HCT116 (cell line): ENCODE results near the gene MDM4. TPM values are rescaled to one million over a fixed set of nuclear protein-coding genes. Genes with fewer than 3 reads are reported as not detected.

Experiments used
- ATAC-seq: fragments of 200-7000 bp; cut with Tn5 transposase; 2 replicates; pipeline ENCODE4 v1.9.1; 2020; ENCODE audit warnings: mild to moderate bottlenecking, moderate library complexity
- Bru-seq: library from RNA; stranded (reverse); fragments of 400-500 nt; gene quantifications from one replicate; lab custom pipeline; 2021; lab: Mats Ljungman, UMichigan
- BruChase-seq, 2 experiments: library from RNA; stranded (reverse); fragments of 400-500 nt; gene quantifications; one replicate each; lab custom pipeline; 2021; lab: Mats Ljungman, UMichigan
- BruUV-seq: library from RNA; stranded (reverse); fragments of 400-500 nt; replicated peaks from 2 replicates; lab custom pipeline; 2021; lab: Mats Ljungman, UMichigan
- CTCF ChIA-PET: fragments of 300-600 bp; sonication (Branson Sonifier 250); formaldehyde crosslinking; loops from one replicate; lab custom pipeline; 2021; ENCODE audit warnings: antibody characterized with exemption; lab: Charles Lee
- POLR2A ChIA-PET: fragments of 300-600, 350-600 bp; sonication (Branson Sonifier 250); formaldehyde crosslinking; loops from one replicate; lab custom pipeline; 2021; ENCODE audit warnings: antibody characterized with exemption; lab: Charles Lee
- RAD21 ChIA-PET, 2 experiments: fragments of 300-600 bp; sonication (Branson Sonifier 250); formaldehyde crosslinking; loops; one replicate each; lab custom pipeline; 2023; ENCODE audit warnings: low total read pairs in 2 of 2; ENCODE audit not compliant: uncharacterized antibody in 2 of 2, unreplicated experiment in 2 of 2, low non-redundant PET in 1 of 2; lab: Charles Lee
- DNase-seq: peaks from one replicate; pipeline ENCODE4 v3.0.0-alpha.2; 2010; ENCODE audit warnings: low read depth, low spot score
- H2AFZ ChIP-seq: fragments of 200-600 bp; shearing (Covaris generic), sonication (generic); 2 replicates; pipeline ENCODE4 v1.6.1; 2017; ENCODE audit warnings: low read depth, mixed run types, mixed read lengths, antibody characterized with exemption, low read length; ENCODE audit not compliant: poor library complexity, severe bottlenecking
- H3K27ac ChIP-seq: 2 replicates; pipeline ENCODE4 v1.5.1; 2012; ENCODE audit warnings: low read depth, low read length
- H3K27me3 ChIP-seq: fragments of 200-600 bp; sonication (generic); 2 replicates; pipeline ENCODE4 v1.6.1; 2016; ENCODE audit warnings: mixed run types, low read length, mixed read lengths; ENCODE audit not compliant: insufficient read depth
- H3K36me3 ChIP-seq, 2 experiments: fragments of 200-500 bp in 1 of 2; fragments of 200-600 bp in 1 of 2; sonication (Bioruptor generic) in 1 of 2; sonication (generic) in 1 of 2; 2 replicates each; pipeline versions ENCODE4 v1.5.1 to v1.6.1; 2014 to 2016; ENCODE audit warnings: low read length in 2 of 2, inconsistent platforms in 1 of 2, mixed read lengths in 1 of 2, mixed run types in 1 of 2; ENCODE audit not compliant: insufficient read depth in 2 of 2, control insufficient read depth in 1 of 2
- H3K4me1 ChIP-seq, 2 experiments: fragments of 200-600 bp in 1 of 2; sonication (generic) in 1 of 2; 2 replicates each; pipeline versions ENCODE4 v1.5.1 to v1.6.1; 2012 to 2017; ENCODE audit warnings: low read length in 2 of 2, inconsistent platforms in 1 of 2, mild to moderate bottlenecking in 1 of 2, mixed read lengths in 1 of 2, mixed run types in 1 of 2, moderate library complexity in 1 of 2; ENCODE audit not compliant: insufficient read depth in 2 of 2, control insufficient read depth in 1 of 2
- H3K4me2 ChIP-seq: fragments of 200-600 bp; sonication (generic); 2 replicates; pipeline ENCODE4 v1.6.1; 2017; ENCODE audit warnings: mixed run types, low read length, mixed read lengths
- H3K4me3 ChIP-seq, 2 experiments: fragments of 200-600 bp in 1 of 2; sonication (generic) in 1 of 2; replicated peaks in 1 of 2; 2 replicates each; pipeline ENCODE4 v1.5.1; 2011 to 2016; ENCODE audit warnings: low read length in 2 of 2, control low read depth in 1 of 2, low read depth in 1 of 2, mild to moderate bottlenecking in 1 of 2, mixed read lengths in 1 of 2, mixed run types in 1 of 2
- H3K79me2 ChIP-seq: fragments of 200-600 bp; sonication (generic); 2 replicates; pipeline ENCODE4 v1.6.1; 2017; ENCODE audit warnings: mild to moderate bottlenecking, mixed run types, low read length, moderate library complexity, mixed read lengths; ENCODE audit not compliant: insufficient read depth
- H3K9ac ChIP-seq: fragments of 200-600 bp; sonication (generic); 2 replicates; pipeline ENCODE4 v1.6.1; 2016; ENCODE audit warnings: low read length, mixed read lengths
- H3K9me2 ChIP-seq: fragments of 200-600 bp; sonication (generic), shearing (Covaris generic); 2 replicates; pipeline ENCODE4 v1.6.1; 2017; ENCODE audit warnings: mixed run types, mild to moderate bottlenecking, moderate library complexity; ENCODE audit not compliant: insufficient read depth
- H3K9me3 ChIP-seq, 2 experiments: fragments of 200-500 bp in 1 of 2; fragments of 200-600 bp in 1 of 2; sonication (Bioruptor generic) in 1 of 2; sonication (generic) in 1 of 2; 2 replicates each; pipeline ENCODE4 v1.6.1; 2014 to 2017; ENCODE audit warnings: low read length in 2 of 2, mixed read lengths in 2 of 2, inconsistent platforms in 1 of 2, low read depth in 1 of 2, mild to moderate bottlenecking in 1 of 2, mixed run types in 1 of 2, moderate library complexity in 1 of 2; ENCODE audit not compliant: control insufficient read depth in 1 of 2, insufficient read depth in 1 of 2
- H4K20me1 ChIP-seq: fragments of 200-600 bp; sonication (generic), shearing (Covaris generic); 2 replicates; pipeline ENCODE4 v1.6.1; 2017; ENCODE audit warnings: mixed run types, mild to moderate bottlenecking, moderate library complexity; ENCODE audit not compliant: insufficient read depth
- CBX3 ChIP-seq: IDR thresholded peaks from 2 replicates; pipeline ENCODE4 v1.6.1; 2012; ENCODE audit warnings: low read depth
- CEBPB ChIP-seq: IDR thresholded peaks from 2 replicates; pipeline ENCODE4 v1.6.1; 2012; ENCODE audit warnings: low read depth
- CTCF ChIP-seq, 3 experiments: fragments of 200-600 bp in 1 of 3; sonication (generic) in 1 of 3; IDR thresholded peaks in 2 of 3; conservative IDR thresholded peaks in 1 of 3; 2 replicates each; pipeline ENCODE4 v1.5.1; 2012 to 2017; ENCODE audit warnings: low read depth in 2 of 3, low read length in 2 of 3, antibody characterized with exemption in 1 of 3, borderline replicate concordance in 1 of 3, control low read depth in 1 of 3, mild to moderate bottlenecking in 1 of 3, mixed read lengths in 1 of 3, mixed run types in 1 of 3, moderate library complexity in 1 of 3; ENCODE audit not compliant: insufficient read depth in 1 of 3
- ELF1 ChIP-seq: IDR thresholded peaks from 2 replicates; pipeline ENCODE4 v1.6.1; 2012; ENCODE audit warnings: low read depth, borderline replicate concordance
- EZH2 ChIP-seq: fragments of 200-600 bp; sonication (generic); IDR thresholded peaks from 2 replicates; pipeline ENCODE4 v1.6.1; 2017; ENCODE audit warnings: antibody characterized with exemption, mixed run types
- EZH2phosphoT487 ChIP-seq: fragments of 200-600 bp; IDR thresholded peaks from 2 replicates; pipeline ENCODE4 v1.6.1; 2018; ENCODE audit warnings: antibody characterized with exemption, borderline replicate concordance
- JUND ChIP-seq: IDR thresholded peaks from 2 replicates; pipeline ENCODE4 v1.6.1; 2012
- MAX ChIP-seq: IDR thresholded peaks from 2 replicates; pipeline ENCODE4 v1.6.1; 2012
- POLR2A ChIP-seq: IDR thresholded peaks from 2 replicates; pipeline ENCODE4 v1.7.0; 2011; ENCODE audit warnings: borderline replicate concordance; ENCODE audit not compliant: insufficient read depth, insufficient read length; ENCODE audit errors: extremely low read depth
- RAD21 ChIP-seq: IDR thresholded peaks from 2 replicates; pipeline ENCODE4 v1.6.1; 2012; ENCODE audit warnings: low read depth, mild to moderate bottlenecking
- SIN3A ChIP-seq: IDR thresholded peaks from 2 replicates; pipeline ENCODE4 v1.6.1; 2012; ENCODE audit warnings: low read depth
- SP1 ChIP-seq: IDR thresholded peaks from 2 replicates; pipeline ENCODE4 v1.6.1; 2012; ENCODE audit warnings: low read depth
- SRF ChIP-seq: IDR thresholded peaks from 2 replicates; pipeline ENCODE4 v1.6.1; 2012; ENCODE audit warnings: low read depth
- YY1 ChIP-seq: IDR thresholded peaks from 2 replicates; pipeline ENCODE4 v1.6.1; 2011; ENCODE audit warnings: low read length, low read depth, moderate library complexity, mild to moderate bottlenecking; ENCODE audit not compliant: insufficient replicate concordance; ENCODE audit errors: extremely low read depth
- ZFX ChIP-seq: fragments of 450-650 bp; IDR thresholded peaks from 2 replicates; pipeline ENCODE4 v1.6.1; 2017
- intact Hi-C: fragments of 100-400 bp; cut with micrococcal nuclease; formaldehyde crosslinking; loops from 2 replicates; pipeline ENCODE4 v1.10.0; 2022
- long read RNA-seq: library from polyadenylated mRNA; unstranded; transcript quantifications from one replicate; pipeline ENCODE4 v2.0.0, GENCODE V29; 2021; ENCODE audit not compliant: unreplicated experiment
- polyA plus RNA-seq: library from polyadenylated mRNA; unstranded; fragments of >200 nt; gene quantifications from 2 replicates; pipeline ENCODE4 v1.2.1, GENCODE V29; 2012; ENCODE audit warnings: missing spikeins
- total RNA-seq: library from RNA; stranded (reverse); gene quantifications from one replicate; pipeline ENCODE4 v1.2.1, GENCODE V29; 2021; ENCODE audit not compliant: unreplicated experiment
- TF ChIP-seq, protein P1 (sequence below): IDR thresholded peaks from 2 replicates; pipeline ENCODE4 v1.6.1; 2011; ENCODE audit warnings: mild to moderate bottlenecking, low read length, moderate library complexity; ENCODE audit not compliant: insufficient replicate concordance; ENCODE audit errors: extremely low read depth
- TF ChIP-seq, protein P2 (sequence below): IDR thresholded peaks from 2 replicates; pipeline ENCODE4 v1.6.1; 2012

The MDM4 gene, protein sequence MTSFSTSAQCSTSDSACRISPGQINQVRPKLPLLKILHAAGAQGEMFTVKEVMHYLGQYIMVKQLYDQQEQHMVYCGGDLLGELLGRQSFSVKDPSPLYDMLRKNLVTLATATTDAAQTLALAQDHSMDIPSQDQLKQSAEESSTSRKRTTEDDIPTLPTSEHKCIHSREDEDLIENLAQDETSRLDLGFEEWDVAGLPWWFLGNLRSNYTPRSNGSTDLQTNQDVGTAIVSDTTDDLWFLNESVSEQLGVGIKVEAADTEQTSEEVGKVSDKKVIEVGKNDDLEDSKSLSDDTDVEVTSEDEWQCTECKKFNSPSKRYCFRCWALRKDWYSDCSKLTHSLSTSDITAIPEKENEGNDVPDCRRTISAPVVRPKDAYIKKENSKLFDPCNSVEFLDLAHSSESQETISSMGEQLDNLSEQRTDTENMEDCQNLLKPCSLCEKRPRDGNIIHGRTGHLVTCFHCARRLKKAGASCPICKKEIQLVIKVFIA
- 79.5 TPM for total RNA-seq
- 12.9 and 14.7 TPM in 2 replicates for polyA plus RNA-seq
- Bru-seq, nascent RNA = percentile 95 among the genes with signal in this experiment
- percentile 98 among the genes with signal in this experiment for BruChase-seq, experiment 1, labeled RNA remaining after a 6-hour chase
- percentile 98 among the genes with signal in this experiment for BruChase-seq, experiment 2, labeled RNA remaining after a 2-hour chase
- long read RNA-seq, full-length matches to known transcripts = 18 of 41 reads
- long read RNA-seq, partial matches to known transcripts = 5 of 41 reads
- long read RNA-seq, other reads (novel, unspliced or antisense) = 18 of 41 reads

- POLR2A ChIA-PET = interaction anchor here (0.6 to 2.8 kb wide), 15 partner anchors 8 to 295 kb away, joined by 3 to 63 read pairs (median 4); partner anchors contain the start of gene PIK3C2B
- TF ChIP-seq SRF (peak; percentile 77), CEBPB (peak; percentile 76), ELF1 (peak; percentile 73; the same call in 1 of the 2 replicates), JUND (no peak), EZH2 (no peak), SIN3A (peak; percentile 67; the same call in 1 of the 2 replicates), SP1 (peak; percentile 48), EZH2phosphoT487 (no peak), YY1 (peak; percentile 67), POLR2A (peak; percentile 85), RAD21 (no peak), CBX3 (no peak; the same call in none of the 2 replicates), CTCF (IDR thresholded peaks at IDR 0.05 in 2 of 3, conservative IDR thresholded peaks at IDR 0.05 in 1 of 3; ENCODE audit: borderline replicate concordance in 1 of 3, insufficient read depth in 1 of 3, low read depth in 2 of 3, low read length in 2 of 3) (no peak), ZFX (peak; percentile 94), MAX (peak; percentile 91)
- TF ChIP-seq, protein P1, sequence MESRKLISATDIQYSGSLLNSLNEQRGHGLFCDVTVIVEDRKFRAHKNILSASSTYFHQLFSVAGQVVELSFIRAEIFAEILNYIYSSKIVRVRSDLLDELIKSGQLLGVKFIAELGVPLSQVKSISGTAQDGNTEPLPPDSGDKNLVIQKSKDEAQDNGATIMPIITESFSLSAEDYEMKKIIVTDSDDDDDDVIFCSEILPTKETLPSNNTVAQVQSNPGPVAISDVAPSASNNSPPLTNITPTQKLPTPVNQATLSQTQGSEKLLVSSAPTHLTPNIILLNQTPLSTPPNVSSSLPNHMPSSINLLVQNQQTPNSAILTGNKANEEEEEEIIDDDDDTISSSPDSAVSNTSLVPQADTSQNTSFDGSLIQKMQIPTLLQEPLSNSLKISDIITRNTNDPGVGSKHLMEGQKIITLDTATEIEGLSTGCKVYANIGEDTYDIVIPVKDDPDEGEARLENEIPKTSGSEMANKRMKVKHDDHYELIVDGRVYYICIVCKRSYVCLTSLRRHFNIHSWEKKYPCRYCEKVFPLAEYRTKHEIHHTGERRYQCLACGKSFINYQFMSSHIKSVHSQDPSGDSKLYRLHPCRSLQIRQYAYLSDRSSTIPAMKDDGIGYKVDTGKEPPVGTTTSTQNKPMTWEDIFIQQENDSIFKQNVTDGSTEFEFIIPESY = no peak
- TF ChIP-seq, protein P2, sequence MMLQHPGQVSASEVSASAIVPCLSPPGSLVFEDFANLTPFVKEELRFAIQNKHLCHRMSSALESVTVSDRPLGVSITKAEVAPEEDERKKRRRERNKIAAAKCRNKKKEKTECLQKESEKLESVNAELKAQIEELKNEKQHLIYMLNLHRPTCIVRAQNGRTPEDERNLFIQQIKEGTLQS = no peak
These were observed at the start of gene MDM4 for GRCh38 chr1:204516180-204516879. MDM4 (plus strand) TSS chr1:204516406; CDS start chr1:204525519, 9,113 bp downstream.

More at GRCh38 chr1:204516180-204516879, at the start of gene MDM4:
- Histone ChIP-seq H3K27ac (peak within 1 kb of the TSS; percentile 90), H3K9me2 (no peaks in the 10 kb centered on the region), H3K4me3 (peak within 1 kb of the TSS; percentile 79), H4K20me1 (no peaks in the 10 kb centered on the region), H3K79me2 (peaks cover 51% of the 10 kb centered on the region), H3K27me3 (no peaks in the 10 kb centered on the region), H3K4me2 (peak within 1 kb of the TSS; percentile 69), H3K4me1 (peaks cover 20% of the 10 kb centered on the region in 2 experiments), H3K36me3 (peaks cover 0 to 25% of the 10 kb centered on the region in 2 experiments; a peak in 1 of 4 replicates), H3K9ac (peak within 1 kb of the TSS; percentile 91), H2AFZ (peak within 1 kb of the TSS; percentile 40), H3K9me3 (no peaks in the 10 kb centered on the region)
- intact Hi-C loops = loop anchor here (1.0 kb wide), 1 partner anchor 9 kb away; no protein-coding TSS in a partner anchor
- ATAC-seq = peak; percentile 94
- RAD21 ChIA-PET = interaction anchor here in 1 of 2 experiments (1.2 kb wide), 1 partner anchor 9 kb away, joined by 4 read pairs; no protein-coding TSS in a partner anchor
- peak; percentile 97 for DNase-seq
- CTCF ChIA-PET = interaction anchor here (0.7 to 2.5 kb wide), 9 partner anchors 10 to 291 kb away, joined by 3 to 12 read pairs (median 3); no protein-coding TSS in a partner anchor
- BruUV-seq = TSS peak; percentile 61
